ENCODE measurements around the gene THADA.

The THADA gene

GRCh38 chr2:43265001-43265400 lies 330.8 kb downstream of the THADA start:
- in situ Hi-C loops (cut with MboI; ENCODE audit: low sequenced_read_pairs) = no loop called here

- in situ Hi-C loops (cut with MboI; ENCODE audit: low sequenced_read_pairs) = no loop called here
These were observed 332.9 kb downstream of the THADA start for GRCh38 chr2:43262951-43263350.

GRCh38 chr2:43262239-43262638 lies 333.6 kb downstream of the THADA start:
- in situ Hi-C loops (cut with MboI; ENCODE audit: low sequenced_read_pairs) = no loop called here

- in situ Hi-C loops (cut with MboI; ENCODE audit: low sequenced_read_pairs) = no loop called here
These were observed 336.3 kb downstream of the THADA start for GRCh38 chr2:43259512-43259911.

- in situ Hi-C loops (cut with MboI; ENCODE audit: low sequenced_read_pairs) = no loop called here
These were observed 337.2 kb downstream of the THADA start for GRCh38 chr2:43258547-43259156.

GRCh38 chr2:43255296-43255910 lies 340.4 kb downstream of the THADA start:
- in situ Hi-C loops (cut with MboI; ENCODE audit: low sequenced_read_pairs) = no loop called here

GRCh38 chr2:43254331-43254730 lies 341.5 kb downstream of the THADA start:
- in situ Hi-C loops (cut with MboI; ENCODE audit: low sequenced_read_pairs) = no loop called here

GRCh38 chr2:43251171-43251731 lies 344.6 kb downstream of the THADA start:
- in situ Hi-C loops (cut with MboI; ENCODE audit: low sequenced_read_pairs) = no loop called here

GRCh38 chr2:43250015-43250414 lies 345.8 kb downstream of the THADA start:
- in situ Hi-C loops (cut with MboI; ENCODE audit: low sequenced_read_pairs) = no loop called here

- in situ Hi-C loops (cut with MboI; ENCODE audit: low sequenced_read_pairs) = loop anchor here (25.0 kb wide), 2 partner anchors 311 to 411 kb away; no protein-coding TSS in a partner anchor
These were observed 347.2 kb downstream of the THADA start for GRCh38 chr2:43248621-43249020.

- in situ Hi-C loops (cut with MboI; ENCODE audit: low sequenced_read_pairs) = loop anchor here (25.0 kb wide), 2 partner anchors 309 to 409 kb away; no protein-coding TSS in a partner anchor
These were observed 349.2 kb downstream of the THADA start for GRCh38 chr2:43246641-43247040.

GRCh38 chr2:43241558-43241957 lies 354.3 kb downstream of the THADA start:
- in situ Hi-C loops (cut with MboI; ENCODE audit: low sequenced_read_pairs) = loop anchor here (25.0 kb wide), 2 partner anchors 304 to 404 kb away; no protein-coding TSS in a partner anchor

GRCh38 chr2:43240766-43241150 lies 355.1 kb downstream of the THADA start:
- in situ Hi-C loops (cut with MboI; ENCODE audit: low sequenced_read_pairs) = loop anchor here (25.0 kb wide), 2 partner anchors 303 to 403 kb away; no protein-coding TSS in a partner anchor

GRCh38 chr2:43239981-43240765 lies 355.7 kb downstream of the THADA start:
- in situ Hi-C loops (cut with MboI; ENCODE audit: low sequenced_read_pairs) = loop anchor here (10.0 to 25.0 kb wide), 3 partner anchors 245 to 403 kb away; no protein-coding TSS in a partner anchor

- in situ Hi-C loops (cut with MboI; ENCODE audit: low sequenced_read_pairs) = loop anchor here (10.0 to 25.0 kb wide), 3 partner anchors 246 to 402 kb away; no protein-coding TSS in a partner anchor
These were observed 357.0 kb downstream of the THADA start for GRCh38 chr2:43238813-43239212.

- in situ Hi-C loops (cut with MboI; ENCODE audit: low sequenced_read_pairs) = loop anchor here (10.0 to 25.0 kb wide), 3 partner anchors 247 to 401 kb away; no protein-coding TSS in a partner anchor
These were observed 357.7 kb downstream of the THADA start for GRCh38 chr2:43238176-43238575.

GRCh38 chr2:43233218-43234212 lies 362.3 kb downstream of the THADA start:
- in situ Hi-C loops (cut with MboI; ENCODE audit: low sequenced_read_pairs) = loop anchor here (10.0 to 25.0 kb wide), 3 partner anchors 251 to 396 kb away; no protein-coding TSS in a partner anchor

GRCh38 chr2:43230951-43231827 lies 364.6 kb downstream of the THADA start:
- in situ Hi-C loops (cut with MboI; ENCODE audit: low sequenced_read_pairs) = loop anchor here (10.0 to 25.0 kb wide), 3 partner anchors 254 to 394 kb away; no protein-coding TSS in a partner anchor
